Neural cell (in vitro differentiated cells): ENCODE results near the gene ZFAND4. TPM values are rescaled to one million over a fixed set of nuclear protein-coding genes. Genes with fewer than 3 reads are reported as not detected.

ENCODE experiments used
- H2AFZ ChIP-seq: fragments of 200-600, 300-800 bp; sonication (generic), shearing (Covaris generic); 2 replicates; pipeline ENCODE4 v1.6.0; 2014; ENCODE audit warnings: low read depth, mild to moderate bottlenecking, antibody characterized with exemption, low read length, moderate library complexity
- H3F3A ChIP-seq: fragments of 200-600 bp; shearing (Covaris generic); 2 replicates; pipeline ENCODE4 v1.6.1; 2016; ENCODE audit warnings: mild to moderate bottlenecking, moderate library complexity, mixed read lengths, antibody characterized with exemption, low read length; ENCODE audit not compliant: insufficient read depth, poor library complexity, severe bottlenecking
- H3K27ac ChIP-seq: fragments of 200-600, 300-800 bp; sonication (generic), shearing (Covaris generic); 2 replicates; pipeline ENCODE4 v1.5.1; 2014; ENCODE audit warnings: mild to moderate bottlenecking, low read length, moderate library complexity
- H3K27me3 ChIP-seq: fragments of 300-800, 200-600 bp; sonication (generic), shearing (Covaris generic); 2 replicates; pipeline ENCODE4 v1.6.0; 2014; ENCODE audit warnings: mild to moderate bottlenecking, low read depth, low read length, moderate library complexity; ENCODE audit not compliant: insufficient read depth
- H3K36me3 ChIP-seq: fragments of 300-800, 200-600 bp; sonication (generic), shearing (Covaris generic); 2 replicates; pipeline ENCODE4 v1.5.1; 2014; ENCODE audit warnings: mild to moderate bottlenecking, antibody characterized with exemption, low read length, moderate library complexity; ENCODE audit not compliant: insufficient read depth
- H3K4me2 ChIP-seq: fragments of 300-800, 200-600 bp; sonication (generic), shearing (Covaris generic); 2 replicates; pipeline ENCODE4 v1.6.0; 2014; ENCODE audit warnings: mild to moderate bottlenecking, low read length
- H3K4me3 ChIP-seq: fragments of 300-800, 200-600 bp; sonication (generic), shearing (Covaris generic); 2 replicates; pipeline ENCODE4 v1.5.1; 2014; ENCODE audit warnings: mild to moderate bottlenecking, low read length, moderate library complexity
- H3K79me2 ChIP-seq: fragments of 200-600 bp; shearing (Covaris generic); replicated peaks from 2 replicates; pipeline ENCODE4 v1.6.0; 2014; ENCODE audit warnings: mild to moderate bottlenecking, low read length, moderate library complexity; ENCODE audit not compliant: insufficient read depth
- H3K9ac ChIP-seq: fragments of 300-800, 200-600 bp; sonication (generic), shearing (Covaris generic); 2 replicates; pipeline ENCODE4 v1.6.1; 2016; ENCODE audit warnings: mild to moderate bottlenecking, low read length, mixed read lengths
- H3K9me2 ChIP-seq: fragments of 200-600 bp; shearing (Covaris generic); 2 replicates; pipeline ENCODE4 v1.6.1; 2016; ENCODE audit warnings: mild to moderate bottlenecking, low read length, mixed read lengths; ENCODE audit not compliant: insufficient read depth
- H3K9me3 ChIP-seq: fragments of 200-600, 300-800 bp; sonication (generic), shearing (Covaris generic); 2 replicates; pipeline ENCODE4 v1.6.1; 2016; ENCODE audit warnings: mild to moderate bottlenecking, mixed run types, low read length, moderate library complexity, mixed read lengths
- H4K20me1 ChIP-seq: fragments of 200-600 bp; shearing (Covaris generic); 2 replicates; pipeline ENCODE4 v1.6.1; 2016; ENCODE audit warnings: mild to moderate bottlenecking, mixed run types; ENCODE audit not compliant: insufficient read depth
- EP300 ChIP-seq: fragments of 450-650 bp; conservative IDR thresholded peaks from 2 replicates; pipeline ENCODE4 v1.6.1; 2014; ENCODE audit warnings: antibody characterized with exemption, mild to moderate bottlenecking, moderate library complexity; ENCODE audit not compliant: poor library complexity, severe bottlenecking
- EZH2 ChIP-seq: fragments of 200-600, 300-800 bp; shearing (Covaris generic), sonication (generic); IDR thresholded peaks from 2 replicates; pipeline ENCODE4 v1.6.1; 2014; ENCODE audit warnings: antibody characterized with exemption, low read length, borderline replicate concordance, mild to moderate bottlenecking; ENCODE audit not compliant: insufficient read depth, poor library complexity, severe bottlenecking
- MXI1 ChIP-seq: fragments of 450-650 bp; conservative IDR thresholded peaks from 2 replicates; pipeline ENCODE4 v1.6.1; 2014; ENCODE audit warnings: antibody characterized with exemption, mild to moderate bottlenecking; ENCODE audit not compliant: poor library complexity, severe bottlenecking
- POLR2AphosphoS5 ChIP-seq: IDR thresholded peaks from 2 replicates; pipeline ENCODE4 v1.6.1; 2012
- RAD21 ChIP-seq: fragments of 450-650 bp; conservative IDR thresholded peaks from 2 replicates; pipeline ENCODE4 v1.6.1; 2014; ENCODE audit warnings: antibody characterized with exemption, mild to moderate bottlenecking, moderate library complexity
- SMC3 ChIP-seq: fragments of 450-650 bp; conservative IDR thresholded peaks from 2 replicates; pipeline ENCODE4 v1.6.1; 2014; ENCODE audit warnings: antibody characterized with exemption, mild to moderate bottlenecking, moderate library complexity; ENCODE audit not compliant: poor library complexity
- TAF1 ChIP-seq: IDR thresholded peaks from 2 replicates; pipeline ENCODE4 v1.6.1; 2012; ENCODE audit warnings: low read depth
- polyA plus RNA-seq: library from polyadenylated mRNA; depleted of rRNA; stranded (reverse); fragments of >200 nt; gene quantifications from 2 replicates; pipeline ENCODE4 v1.2.3, GENCODE V29; 2014
- TF ChIP-seq, protein P1 (sequence below): IDR thresholded peaks from 2 replicates; pipeline ENCODE4 v1.6.1; 2012; ENCODE audit warnings: borderline replicate concordance
- TF ChIP-seq, protein P2 (sequence below): fragments of 450-650 bp; IDR thresholded peaks from 2 replicates; pipeline ENCODE4 v1.5.1; 2014; ENCODE audit warnings: antibody characterized with exemption, mild to moderate bottlenecking, moderate library complexity; ENCODE audit not compliant: poor library complexity, severe bottlenecking

The ZFAND4 gene
- polyA plus RNA-seq, 1 donor from 2014 or later = 8.3 TPM

DNA sequence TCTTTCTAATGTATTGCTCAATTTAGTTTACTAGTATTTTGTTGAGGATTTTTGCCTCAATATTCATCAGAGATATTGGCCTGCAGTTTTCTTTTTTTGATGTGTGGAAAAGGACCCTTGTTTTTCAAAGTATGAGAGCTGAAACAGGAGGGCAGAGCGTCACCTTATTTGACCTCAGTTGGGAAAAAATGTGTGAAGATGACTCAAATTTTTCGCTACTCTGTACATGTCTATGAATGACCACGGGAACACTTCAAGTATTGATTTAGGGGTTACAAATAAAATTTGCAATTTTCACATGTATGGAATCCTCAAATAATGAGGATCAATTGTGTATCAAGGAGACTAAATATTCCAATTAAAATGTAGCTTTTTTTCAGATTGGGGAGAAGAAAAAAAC is 103.1 kb downstream of the ZFAND4 start:
- TF ChIP-seq EP300 (no peak), MXI1 (no peak), TAF1 (no peak), RAD21 (no peak), POLR2AphosphoS5 (no peak), SMC3 (no peak), EZH2 (no peak)
- TF ChIP-seq, protein P1, sequence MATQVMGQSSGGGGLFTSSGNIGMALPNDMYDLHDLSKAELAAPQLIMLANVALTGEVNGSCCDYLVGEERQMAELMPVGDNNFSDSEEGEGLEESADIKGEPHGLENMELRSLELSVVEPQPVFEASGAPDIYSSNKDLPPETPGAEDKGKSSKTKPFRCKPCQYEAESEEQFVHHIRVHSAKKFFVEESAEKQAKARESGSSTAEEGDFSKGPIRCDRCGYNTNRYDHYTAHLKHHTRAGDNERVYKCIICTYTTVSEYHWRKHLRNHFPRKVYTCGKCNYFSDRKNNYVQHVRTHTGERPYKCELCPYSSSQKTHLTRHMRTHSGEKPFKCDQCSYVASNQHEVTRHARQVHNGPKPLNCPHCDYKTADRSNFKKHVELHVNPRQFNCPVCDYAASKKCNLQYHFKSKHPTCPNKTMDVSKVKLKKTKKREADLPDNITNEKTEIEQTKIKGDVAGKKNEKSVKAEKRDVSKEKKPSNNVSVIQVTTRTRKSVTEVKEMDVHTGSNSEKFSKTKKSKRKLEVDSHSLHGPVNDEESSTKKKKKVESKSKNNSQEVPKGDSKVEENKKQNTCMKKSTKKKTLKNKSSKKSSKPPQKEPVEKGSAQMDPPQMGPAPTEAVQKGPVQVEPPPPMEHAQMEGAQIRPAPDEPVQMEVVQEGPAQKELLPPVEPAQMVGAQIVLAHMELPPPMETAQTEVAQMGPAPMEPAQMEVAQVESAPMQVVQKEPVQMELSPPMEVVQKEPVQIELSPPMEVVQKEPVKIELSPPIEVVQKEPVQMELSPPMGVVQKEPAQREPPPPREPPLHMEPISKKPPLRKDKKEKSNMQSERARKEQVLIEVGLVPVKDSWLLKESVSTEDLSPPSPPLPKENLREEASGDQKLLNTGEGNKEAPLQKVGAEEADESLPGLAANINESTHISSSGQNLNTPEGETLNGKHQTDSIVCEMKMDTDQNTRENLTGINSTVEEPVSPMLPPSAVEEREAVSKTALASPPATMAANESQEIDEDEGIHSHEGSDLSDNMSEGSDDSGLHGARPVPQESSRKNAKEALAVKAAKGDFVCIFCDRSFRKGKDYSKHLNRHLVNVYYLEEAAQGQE = no peak
- TF ChIP-seq, protein P2, sequence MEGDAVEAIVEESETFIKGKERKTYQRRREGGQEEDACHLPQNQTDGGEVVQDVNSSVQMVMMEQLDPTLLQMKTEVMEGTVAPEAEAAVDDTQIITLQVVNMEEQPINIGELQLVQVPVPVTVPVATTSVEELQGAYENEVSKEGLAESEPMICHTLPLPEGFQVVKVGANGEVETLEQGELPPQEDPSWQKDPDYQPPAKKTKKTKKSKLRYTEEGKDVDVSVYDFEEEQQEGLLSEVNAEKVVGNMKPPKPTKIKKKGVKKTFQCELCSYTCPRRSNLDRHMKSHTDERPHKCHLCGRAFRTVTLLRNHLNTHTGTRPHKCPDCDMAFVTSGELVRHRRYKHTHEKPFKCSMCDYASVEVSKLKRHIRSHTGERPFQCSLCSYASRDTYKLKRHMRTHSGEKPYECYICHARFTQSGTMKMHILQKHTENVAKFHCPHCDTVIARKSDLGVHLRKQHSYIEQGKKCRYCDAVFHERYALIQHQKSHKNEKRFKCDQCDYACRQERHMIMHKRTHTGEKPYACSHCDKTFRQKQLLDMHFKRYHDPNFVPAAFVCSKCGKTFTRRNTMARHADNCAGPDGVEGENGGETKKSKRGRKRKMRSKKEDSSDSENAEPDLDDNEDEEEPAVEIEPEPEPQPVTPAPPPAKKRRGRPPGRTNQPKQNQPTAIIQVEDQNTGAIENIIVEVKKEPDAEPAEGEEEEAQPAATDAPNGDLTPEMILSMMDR = no peak
- Histone ChIP-seq H3K9me3 (no peaks in the 10 kb centered on the region), H4K20me1 (no peaks in the 10 kb centered on the region), H3K9me2 (no peaks in the 10 kb centered on the region), H3K4me3 (no peak overlapping the region), H3K27ac (no peak overlapping the region), H3K79me2 (no peaks in the 10 kb centered on the region), H3K27me3 (no peaks in the 10 kb centered on the region), H3F3A (no peaks in the 10 kb centered on the region), H3K9ac (no peak overlapping the region), H3K36me3 (no peaks in the 10 kb centered on the region), H2AFZ (no peak overlapping the region), H3K4me2 (no peak overlapping the region)

DNA sequence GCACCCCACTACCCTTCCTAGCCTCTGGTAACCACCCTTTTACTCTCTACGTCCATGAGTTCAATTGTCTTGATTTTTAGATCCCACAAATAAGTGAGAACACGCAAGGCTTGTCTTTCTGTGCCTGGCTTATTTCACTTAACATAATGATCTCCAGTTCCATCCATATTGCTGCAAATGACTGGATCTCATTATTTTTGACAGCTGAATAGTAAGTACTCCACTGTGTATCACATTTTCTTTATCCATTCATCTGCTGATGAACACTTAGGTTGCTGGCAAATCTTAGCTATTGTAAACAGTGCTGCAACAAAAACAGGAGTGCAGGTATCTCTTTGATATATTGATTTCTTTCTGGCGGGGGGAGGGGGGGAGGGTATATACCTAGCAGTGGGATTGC is 106.2 kb downstream of the ZFAND4 start:
- H3K79me2 ChIP-seq = no peaks in the 10 kb centered on the region
- H3K4me2 ChIP-seq = peak overlapping the region; percentile 1
- H2AFZ ChIP-seq = no peak overlapping the region
- H3K9ac ChIP-seq = peak overlapping the region; percentile 29
- peak overlapping the region; percentile 75 for H3K27ac ChIP-seq
- TF ChIP-seq POLR2AphosphoS5 = peak; percentile 53
- TF ChIP-seq EP300 = peak; percentile 70
- no peak for TF ChIP-seq EZH2
- no peaks in the 10 kb centered on the region for H3F3A ChIP-seq
- H3K27me3 ChIP-seq = no peaks in the 10 kb centered on the region
- H3K4me3 ChIP-seq = peak overlapping the region; percentile 37
- no peaks in the 10 kb centered on the region for H4K20me1 ChIP-seq
- no peaks in the 10 kb centered on the region for H3K9me2 ChIP-seq
- no peaks in the 10 kb centered on the region for H3K36me3 ChIP-seq
- H3K9me3 ChIP-seq = no peaks in the 10 kb centered on the region

Other genes starting within 250 kb of the ZFAND4 start
- gene WASHC2C, start 54.5 kb upstream of the ZFAND4 start, polyA plus RNA-seq = 26.3 and 32.7 TPM in 2 replicates
- gene AGAP4, start 174.7 kb upstream of the ZFAND4 start, polyA plus RNA-seq = 37.8 and 44.1 TPM in 2 replicates